ENCODE results near the gene LILRB4.

The LILRB4 gene

GRCh38 chr19:54644056-54644455 lies 18.7 kb upstream of the LILRB4 start:
- DNase-seq (ENCODE audit: low spot score) = no peak
- no peak for TF ChIP-seq CTCF (IDR thresholded peaks at IDR 0.05; ENCODE audit: extremely low read depth, missing control alignments)

- TF ChIP-seq CTCF (IDR thresholded peaks at IDR 0.05; ENCODE audit: extremely low read depth, missing control alignments) = no peak
- DNase-seq (ENCODE audit: low spot score) = no peak
These were observed 16.4 kb upstream of the LILRB4 start for GRCh38 chr19:54646331-54646841.

GRCh38 chr19:54648129-54648528 lies 14.7 kb upstream of the LILRB4 start:
- TF ChIP-seq CTCF (IDR thresholded peaks at IDR 0.05; ENCODE audit: extremely low read depth, missing control alignments) = peak; percentile 15
- DNase-seq (ENCODE audit: low spot score) = no peak

- no peak for DNase-seq (ENCODE audit: low spot score)
These were observed 12.6 kb upstream of the LILRB4 start for GRCh38 chr19:54650108-54650655.

GRCh38 chr19:54653181-54653809 lies 9.5 kb upstream of the LILRB4 start:
- DNase-seq (ENCODE audit: low spot score) = peak; percentile 59
- TF ChIP-seq CTCF (IDR thresholded peaks at IDR 0.05; ENCODE audit: extremely low read depth, missing control alignments) = peak; percentile 58

More at GRCh38 chr19:54650108-54650655, 12.6 kb upstream of the LILRB4 start:
- TF ChIP-seq CTCF (IDR thresholded peaks at IDR 0.05; ENCODE audit: extremely low read depth, missing control alignments) = no peak

- DNase-seq (ENCODE audit: low spot score) = peak; percentile 49
- TF ChIP-seq CTCF (IDR thresholded peaks at IDR 0.05; ENCODE audit: extremely low read depth, missing control alignments) = no peak
These were observed 8.1 kb upstream of the LILRB4 start for GRCh38 chr19:54654447-54655321.

GRCh38 chr19:54659300-54659699 lies 3.5 kb upstream of the LILRB4 start:
- no peak for DNase-seq (ENCODE audit: low spot score)
- TF ChIP-seq CTCF (IDR thresholded peaks at IDR 0.05; ENCODE audit: extremely low read depth, missing control alignments) = no peak

All from GM20000 (cell line).